ENCODE data around the gene GABARAP.

The GABARAP gene

DNA sequence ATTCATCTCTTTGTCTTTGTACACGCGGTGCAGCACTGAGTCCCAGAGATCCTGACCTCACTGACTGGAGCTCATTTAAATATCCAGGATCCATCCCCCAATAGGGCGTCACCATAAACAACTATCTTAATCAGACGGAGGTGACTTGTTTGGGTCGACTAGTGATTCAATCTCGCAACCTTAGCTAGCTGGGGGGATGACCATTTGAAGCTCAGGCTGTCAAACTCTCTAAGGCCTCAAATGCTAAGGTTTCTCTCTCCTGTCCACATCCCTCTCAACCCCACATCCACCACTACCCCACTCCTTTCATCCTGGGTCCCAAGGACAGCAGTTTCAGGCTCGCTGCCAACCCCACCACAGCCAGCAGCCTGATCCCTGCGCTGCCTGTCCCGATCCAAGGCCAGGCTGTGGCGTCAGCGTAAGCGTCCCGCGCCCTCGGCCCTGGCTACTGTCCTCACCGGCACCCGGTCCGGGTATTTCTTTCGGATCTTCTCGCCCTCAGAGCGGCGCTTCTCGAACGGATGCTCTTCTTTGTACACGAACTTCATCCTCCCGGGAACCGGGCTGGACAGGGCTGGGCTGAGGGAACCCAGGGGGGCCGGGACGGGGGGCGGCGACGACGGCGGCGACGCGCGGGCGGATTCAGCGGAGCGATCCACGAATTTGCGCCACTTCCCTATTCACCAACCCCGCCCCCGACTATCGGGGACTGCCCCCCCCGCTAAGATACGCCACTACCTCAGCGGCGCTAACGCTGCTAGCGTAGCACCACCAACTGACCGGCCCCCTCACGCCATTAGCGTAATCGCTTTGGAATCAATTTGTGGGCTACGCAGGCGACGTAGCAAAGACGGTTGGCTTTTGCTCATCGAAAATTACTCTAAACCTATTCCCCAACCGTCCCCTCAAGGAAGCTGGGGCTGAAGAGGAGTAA lies at the start of gene GABARAP:
TSS of gene GABARAP (minus strand) at position 667 of the 934 bp plus-strand sequence. CDS start at position 548, 119 bp downstream.
- H3K4me1 Mint-ChIP-seq, result peaks cover 44% of the 10 kb centered on the region
- H3K9me3 Mint-ChIP-seq, result no peaks in the 10 kb centered on the region

DNA sequence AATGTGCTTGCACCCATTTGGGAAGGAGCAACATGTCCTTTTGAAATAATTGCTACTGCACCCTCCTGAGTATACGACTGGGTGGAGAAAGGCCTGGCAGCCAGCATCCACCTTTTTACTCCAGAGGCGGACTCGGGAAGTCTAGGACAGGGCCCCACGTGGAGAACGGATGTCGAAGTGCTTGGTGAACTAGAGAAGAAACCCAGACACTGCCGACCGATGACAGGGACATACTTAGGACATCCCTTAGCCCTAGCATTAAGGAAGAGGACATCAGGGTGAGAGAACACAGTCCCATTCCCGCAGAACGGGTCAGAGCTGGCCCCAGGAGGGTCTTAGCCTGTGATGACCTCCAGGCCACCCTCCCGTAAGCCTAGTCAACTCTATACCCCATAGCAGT lies 48.4 kb upstream of the GABARAP start:
- no peaks in the 10 kb centered on the region for H3K36me3 Mint-ChIP-seq
- peaks cover 97% of the 10 kb centered on the region for H3K27me3 Mint-ChIP-seq
- no peak overlapping the region for H3K27ac Mint-ChIP-seq
- CTCF ChIA-PET, result no interaction called here
- DNase-seq, result no peak
- no peaks in the 10 kb centered on the region for H3K9me3 Mint-ChIP-seq
- H3K4me1 Mint-ChIP-seq, result peaks cover 16% of the 10 kb centered on the region
- H3K4me3 Mint-ChIP-seq, result no peak overlapping the region

More for the DNA sequence above, at the start of gene GABARAP:
- Mint-ChIP-seq H3K27me3 (no peaks in the 10 kb centered on the region), H3K36me3 (peaks cover 60% of the 10 kb centered on the region), H3K27ac (peak within 1 kb of the TSS; percentile 98), H3K4me3 (peak within 1 kb of the TSS; percentile 94)
- peak; percentile 93 for DNase-seq
- CTCF ChIA-PET, result interaction anchor here (0.8 to 3.5 kb wide), 2 partner anchors 22 to 55 kb away, joined by 4 to 17 read pairs; partner anchors contain the start of genes ACADVL and DLG4

DNA sequence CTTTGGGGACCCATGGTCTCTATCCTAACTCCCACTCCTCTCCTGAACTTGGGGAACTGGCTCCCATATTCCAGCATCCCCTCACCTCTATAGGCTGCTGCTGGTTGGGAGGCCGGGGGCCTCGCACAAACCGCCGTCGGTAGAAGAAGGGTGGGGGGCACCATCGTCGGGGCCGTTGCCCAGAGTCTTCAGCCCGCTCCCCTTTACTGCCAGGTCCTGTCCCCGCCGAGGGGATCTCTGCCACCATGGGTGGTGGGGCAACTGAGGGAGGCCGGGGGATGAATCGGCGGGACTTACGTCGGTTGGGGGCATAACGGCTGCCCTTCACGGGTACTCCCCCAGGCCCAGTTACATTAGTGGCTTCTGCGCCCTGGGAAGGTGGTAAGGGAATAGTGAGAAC lies 47.9 kb upstream of the GABARAP start:
- no peaks in the 10 kb centered on the region for H3K9me3 Mint-ChIP-seq
- H3K27ac Mint-ChIP-seq, result no peak overlapping the region
- no peaks in the 10 kb centered on the region for H3K36me3 Mint-ChIP-seq
- H3K4me3 Mint-ChIP-seq, result no peak overlapping the region
- peaks cover 97% of the 10 kb centered on the region for H3K27me3 Mint-ChIP-seq
- DNase-seq, result no peak
- peaks cover 13% of the 10 kb centered on the region for H3K4me1 Mint-ChIP-seq
- CTCF ChIA-PET, result no interaction called here

DNA sequence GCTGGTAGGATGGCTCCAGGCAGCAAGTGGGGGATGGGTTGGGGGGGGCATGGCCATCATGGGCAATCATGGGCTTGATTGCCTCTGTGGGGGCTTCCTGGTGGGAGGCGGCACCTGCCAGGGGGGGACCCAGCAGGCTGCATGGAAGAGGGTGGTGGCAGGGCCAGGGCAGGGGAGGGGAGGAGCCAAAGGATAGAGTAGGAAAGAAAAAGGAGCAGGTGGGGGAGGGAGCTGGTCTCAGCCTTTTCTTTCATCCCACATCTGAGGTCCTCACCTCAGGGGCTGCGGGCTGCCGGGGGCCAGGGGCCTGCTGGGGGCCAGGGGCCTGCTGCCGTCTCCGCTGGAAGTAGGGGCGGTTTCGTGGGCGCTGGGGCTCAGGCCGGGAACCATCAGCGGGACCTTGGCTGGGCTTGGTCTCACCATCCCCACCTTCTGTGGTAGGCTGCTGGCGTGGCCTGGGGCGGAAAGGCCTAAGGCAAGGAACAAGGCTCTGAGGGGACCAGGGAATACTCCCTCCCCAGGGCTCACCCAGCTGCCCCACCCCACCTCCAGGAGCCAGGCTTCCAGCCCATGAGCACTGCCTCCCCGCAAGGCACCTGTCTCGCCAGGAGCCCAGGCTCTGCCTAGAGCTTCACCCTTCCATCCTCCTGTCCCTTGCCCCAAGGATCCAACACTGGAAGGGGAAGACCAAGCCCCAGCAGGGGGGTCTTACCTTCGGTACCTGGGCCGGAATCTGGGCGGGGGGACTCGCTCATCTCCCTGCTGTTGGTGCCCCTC lies 47.2 kb upstream of the GABARAP start:
- no peaks in the 10 kb centered on the region for H3K36me3 Mint-ChIP-seq
- CTCF ChIA-PET, result no interaction called here

DNA sequence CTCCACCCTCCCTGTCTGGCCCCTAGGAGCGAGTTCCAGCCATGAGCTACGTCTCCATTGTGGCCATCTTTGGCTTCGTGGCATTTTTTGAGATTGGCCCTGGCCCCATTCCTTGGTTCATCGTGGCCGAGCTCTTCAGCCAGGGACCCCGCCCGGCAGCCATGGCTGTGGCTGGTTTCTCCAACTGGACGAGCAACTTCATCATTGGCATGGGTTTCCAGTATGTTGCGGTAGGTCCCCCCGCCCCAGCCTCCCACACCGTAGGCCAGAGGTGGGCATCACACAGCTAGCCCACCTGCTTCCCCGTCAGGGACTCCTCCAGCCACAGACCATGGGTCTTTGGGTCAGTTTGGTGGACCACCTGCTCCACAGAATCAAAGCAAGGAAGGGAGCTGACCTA lies 43.4 kb upstream of the GABARAP start:
- Mint-ChIP-seq H3K4me1 (peaks cover 19% of the 10 kb centered on the region), H3K9me3 (no peaks in the 10 kb centered on the region), H3K27ac (no peak overlapping the region), H3K36me3 (no peaks in the 10 kb centered on the region), H3K27me3 (peaks cover 99% of the 10 kb centered on the region), H3K4me3 (no peak overlapping the region)
- DNase-seq, result no peak
- CTCF ChIA-PET, result interaction anchor here (0.6 to 10.4 kb wide), 2 partner anchors 12 to 374 kb away, joined by 3 to 78 read pairs; no protein-coding TSS in a partner anchor

More for the DNA sequence above, 47.2 kb upstream of the GABARAP start:
- DNase-seq, result no peak
- Mint-ChIP-seq H3K4me1 (peaks cover 9% of the 10 kb centered on the region), H3K4me3 (no peak overlapping the region), H3K9me3 (no peaks in the 10 kb centered on the region), H3K27ac (no peak overlapping the region), H3K27me3 (peaks cover 97% of the 10 kb centered on the region)

DNA sequence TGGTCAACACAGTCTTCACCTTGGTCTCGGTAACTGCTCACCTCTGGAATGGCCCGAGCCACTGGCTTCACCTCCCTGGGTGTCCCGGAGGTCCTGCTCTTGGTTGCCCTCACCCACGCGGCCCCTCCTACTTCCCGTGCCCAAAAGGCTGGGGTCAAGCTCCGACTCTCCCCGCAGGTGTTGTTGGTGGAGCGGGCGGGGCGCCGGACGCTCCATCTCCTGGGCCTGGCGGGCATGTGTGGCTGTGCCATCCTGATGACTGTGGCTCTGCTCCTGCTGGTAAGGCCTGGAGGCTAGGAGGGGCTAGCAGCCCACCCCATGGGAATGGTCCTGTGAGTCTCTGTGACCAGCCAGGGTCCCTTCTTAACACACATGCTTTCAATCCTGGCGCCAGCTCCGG lies 42.7 kb upstream of the GABARAP start:
- Mint-ChIP-seq H3K27ac (no peak overlapping the region), H3K4me3 (no peak overlapping the region), H3K36me3 (no peaks in the 10 kb centered on the region), H3K4me1 (peaks cover 27% of the 10 kb centered on the region), H3K9me3 (no peaks in the 10 kb centered on the region), H3K27me3 (peaks cover 99% of the 10 kb centered on the region)
- DNase-seq, result no peak
- CTCF ChIA-PET, result interaction anchor here (10.4 kb wide), 1 partner anchor 13 kb away, joined by 78 read pairs; no protein-coding TSS in a partner anchor

DNA sequence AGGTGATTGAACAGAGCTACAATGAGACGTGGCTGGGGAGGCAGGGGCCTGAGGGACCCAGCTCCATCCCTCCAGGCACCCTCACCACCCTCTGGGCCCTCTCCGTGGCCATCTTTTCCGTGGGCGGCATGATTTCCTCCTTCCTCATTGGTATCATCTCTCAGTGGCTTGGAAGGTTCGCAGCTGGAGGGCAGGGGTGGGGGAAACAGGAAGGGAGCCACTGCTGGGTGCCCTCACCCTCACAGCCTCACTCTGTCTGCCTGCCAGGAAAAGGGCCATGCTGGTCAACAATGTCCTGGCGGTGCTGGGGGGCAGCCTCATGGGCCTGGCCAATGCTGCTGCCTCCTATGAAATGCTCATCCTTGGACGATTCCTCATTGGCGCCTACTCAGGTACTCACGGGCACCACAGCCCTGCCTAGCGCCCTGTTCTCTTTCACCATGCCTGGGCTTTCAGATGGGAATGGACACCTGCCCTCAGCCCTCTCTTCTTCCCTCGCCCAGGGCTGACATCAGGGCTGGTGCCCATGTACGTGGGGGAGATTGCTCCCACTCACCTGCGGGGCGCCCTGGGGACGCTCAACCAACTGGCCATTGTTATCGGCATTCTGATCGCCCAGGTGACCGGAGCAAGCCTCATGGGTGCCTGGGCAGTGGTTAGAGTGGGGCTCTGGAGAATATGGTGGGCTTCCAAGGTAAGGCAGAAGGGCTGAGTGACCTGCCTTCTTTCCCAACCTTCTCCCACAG lies 41.4 kb upstream of the GABARAP start:
- CTCF ChIA-PET, result interaction anchor here (10.4 kb wide), 1 partner anchor 14 kb away, joined by 78 read pairs; no protein-coding TSS in a partner anchor
- Mint-ChIP-seq H3K27ac (no peak overlapping the region), H3K27me3 (peaks cover 89% of the 10 kb centered on the region), H3K4me3 (no peak overlapping the region), H3K9me3 (no peaks in the 10 kb centered on the region), H3K36me3 (no peaks in the 10 kb centered on the region), H3K4me1 (peaks cover 28% of the 10 kb centered on the region)
- no peak for DNase-seq

DNA sequence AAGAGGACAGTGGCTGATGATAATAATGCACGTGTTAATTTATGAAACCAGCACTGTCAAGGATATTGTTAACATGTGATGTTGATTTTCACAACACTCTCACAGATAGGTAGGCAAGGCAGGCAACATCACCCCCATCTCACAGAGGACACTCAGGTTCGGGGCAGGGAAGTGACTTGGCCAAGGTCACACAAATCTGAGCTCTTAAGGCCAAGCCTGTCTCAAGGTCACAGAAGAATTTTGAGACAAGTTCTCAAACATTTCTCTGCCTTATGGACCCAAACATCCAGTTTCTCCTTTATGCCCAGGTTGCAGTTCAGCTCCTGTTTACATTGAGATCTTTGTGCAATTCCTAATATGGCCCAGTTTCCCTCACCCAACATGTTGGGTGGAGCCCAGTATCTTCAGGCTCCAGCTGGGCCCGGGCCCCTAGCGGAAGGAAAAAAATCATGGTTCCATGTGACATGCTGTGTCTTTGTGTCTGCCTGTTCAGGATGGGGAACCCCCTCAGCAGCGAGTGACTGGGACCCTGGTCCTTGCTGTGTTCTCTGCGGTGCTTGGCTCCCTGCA lies 40.6 kb upstream of the GABARAP start:
- no peak for DNase-seq
- Mint-ChIP-seq H3K4me3 (peak overlapping the region; percentile 3), H3K9me3 (no peaks in the 10 kb centered on the region), H3K36me3 (no peaks in the 10 kb centered on the region), H3K27ac (no peak overlapping the region), H3K4me1 (peaks cover 28% of the 10 kb centered on the region), H3K27me3 (peaks cover 81% of the 10 kb centered on the region)
- CTCF ChIA-PET, result interaction anchor here (1.2 to 10.4 kb wide), 2 partner anchors 15 to 278 kb away, joined by 4 to 78 read pairs; partner anchors contain the start of gene SENP3

DNA sequence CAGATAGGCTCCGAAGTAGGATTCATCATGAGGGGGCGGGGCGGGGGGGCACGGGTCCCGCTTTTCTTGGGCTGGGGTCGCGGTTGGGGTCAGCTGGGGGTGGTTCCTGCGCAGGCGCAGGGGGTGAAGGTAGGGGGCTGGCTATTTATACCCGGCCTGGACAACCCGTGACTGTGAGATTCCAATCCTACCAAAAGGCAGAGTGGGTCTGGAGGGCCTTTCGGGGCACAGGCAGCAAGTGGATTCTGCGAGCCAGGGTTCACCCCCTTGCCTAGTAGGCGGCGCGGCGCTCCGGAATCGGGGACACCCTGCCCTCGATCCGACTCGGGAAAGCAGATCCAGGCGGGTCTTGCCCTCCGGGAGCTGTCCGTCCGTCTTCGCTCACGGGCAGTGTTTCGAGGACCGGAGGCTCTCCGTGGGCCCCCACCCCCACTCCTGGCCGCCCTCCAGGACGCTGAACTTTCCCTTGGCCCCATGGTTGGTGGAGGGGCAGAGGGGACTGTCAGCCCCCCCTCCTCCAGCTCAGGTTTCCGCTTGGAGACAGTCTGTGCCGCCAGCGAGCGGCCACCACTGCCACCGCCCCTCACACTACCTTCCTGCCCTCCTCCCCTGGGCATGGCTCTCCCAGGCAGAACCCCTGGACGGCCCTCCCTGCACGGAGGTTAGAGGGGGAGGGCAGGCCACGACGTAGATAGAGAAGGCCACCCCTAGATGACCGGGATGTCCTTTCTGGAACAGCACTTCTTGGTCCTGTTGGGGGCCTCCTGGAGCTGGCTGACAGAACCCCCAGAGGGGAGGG lies 39.9 kb upstream of the GABARAP start:
- peaks cover 74% of the 10 kb centered on the region for H3K27me3 Mint-ChIP-seq
- H3K27ac Mint-ChIP-seq, result no peak overlapping the region

DNA sequence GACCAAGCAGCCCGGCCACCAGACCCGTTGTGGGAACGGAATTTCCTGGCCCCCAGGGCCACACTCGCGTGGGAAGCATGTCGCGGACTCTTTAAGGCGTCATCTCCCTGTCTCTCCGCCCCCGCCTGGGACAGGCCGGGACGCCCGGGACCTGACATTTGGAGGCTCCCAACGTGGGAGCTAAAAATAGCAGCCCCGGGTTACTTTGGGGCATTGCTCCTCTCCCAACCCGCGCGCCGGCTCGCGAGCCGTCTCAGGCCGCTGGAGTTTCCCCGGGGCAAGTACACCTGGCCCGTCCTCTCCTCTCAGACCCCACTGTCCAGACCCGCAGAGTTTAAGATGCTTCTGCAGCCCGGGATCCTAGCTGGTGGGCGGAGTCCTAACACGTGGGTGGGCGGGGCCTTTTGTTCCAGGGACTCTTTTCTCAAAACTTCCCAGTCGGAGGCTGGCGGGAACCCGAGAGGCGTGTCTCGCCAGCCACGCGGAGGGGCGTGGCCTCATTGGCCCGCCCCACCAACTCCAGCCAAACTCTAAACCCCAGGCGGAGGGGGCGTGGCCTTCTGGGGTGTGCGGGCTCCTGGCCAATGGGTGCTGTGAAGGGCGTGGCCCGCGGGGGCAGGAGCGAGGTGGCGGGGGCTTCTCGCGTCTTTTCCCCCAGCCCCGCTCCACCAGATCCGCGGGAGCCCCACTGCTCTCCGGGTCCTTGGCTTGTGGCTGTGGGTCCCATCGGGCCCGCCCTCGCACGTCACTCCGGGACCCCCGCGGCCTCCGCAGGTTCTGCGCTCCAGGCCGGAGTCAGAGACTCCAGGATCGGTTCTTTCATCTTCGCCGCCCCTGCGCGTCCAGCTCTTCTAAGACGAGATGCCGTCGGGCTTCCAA lies 39.1 kb upstream of the GABARAP start, which contains the start of gene SLC2A4:
TSS of gene SLC2A4 (plus strand) at position 645 of the 879 bp plus-strand sequence. CDS start at position 862, 217 bp downstream.
- H3K4me1 Mint-ChIP-seq, result peaks cover 28% of the 10 kb centered on the region
- peak; percentile 90 for DNase-seq
- H3K27ac Mint-ChIP-seq, result peak within 1 kb of the TSS; percentile 45
- no peaks in the 10 kb centered on the region for H3K9me3 Mint-ChIP-seq
- H3K36me3 Mint-ChIP-seq, result no peaks in the 10 kb centered on the region
- peaks cover 65% of the 10 kb centered on the region for H3K27me3 Mint-ChIP-seq
- peak within 1 kb of the TSS; percentile 71 for H3K4me3 Mint-ChIP-seq
- CTCF ChIA-PET, result interaction anchor here (0.6 to 10.4 kb wide), 6 partner anchors 9 to 280 kb away, joined by 3 to 78 read pairs (median 4); partner anchors contain the start of gene SENP3

More for the DNA sequence above, 39.9 kb upstream of the GABARAP start:
- no peaks in the 10 kb centered on the region for H3K36me3 Mint-ChIP-seq
- H3K4me3 Mint-ChIP-seq, result peak overlapping the region; percentile 71
- H3K9me3 Mint-ChIP-seq, result no peaks in the 10 kb centered on the region
- CTCF ChIA-PET, result interaction anchor here (0.6 to 10.4 kb wide), 5 partner anchors 10 to 279 kb away, joined by 3 to 78 read pairs (median 4); partner anchors contain the start of gene SENP3
- DNase-seq, result no peak
- H3K4me1 Mint-ChIP-seq, result peaks cover 28% of the 10 kb centered on the region

DNA sequence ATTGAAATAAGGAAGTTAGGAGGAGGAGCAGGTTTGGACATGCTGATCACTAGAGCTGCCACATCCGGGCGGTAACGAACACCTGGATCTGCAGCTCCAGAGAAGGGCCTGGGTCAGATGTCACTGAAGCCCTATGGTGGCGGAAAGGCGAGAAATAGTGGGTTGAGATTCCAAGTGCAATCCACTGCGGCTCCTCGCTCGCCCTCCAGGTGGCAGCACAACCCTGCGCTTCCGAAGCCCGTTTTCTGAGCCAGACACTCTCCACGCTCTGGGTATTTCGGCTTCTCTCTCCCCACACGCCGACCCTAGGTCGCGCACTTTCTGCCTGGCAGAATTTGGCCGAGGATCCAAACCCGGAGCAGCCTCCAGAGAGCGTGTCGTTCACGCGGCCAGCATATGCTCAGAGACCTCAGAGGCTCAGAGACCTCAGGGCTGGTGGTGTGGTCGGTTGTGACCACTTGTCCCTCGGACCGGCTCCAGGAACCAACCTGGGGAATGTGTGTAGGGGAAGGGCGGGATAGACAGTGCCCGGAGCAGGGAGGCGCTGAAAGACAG lies 38.3 kb upstream of the GABARAP start:
- DNase-seq, result peak; percentile 89
- Mint-ChIP-seq H3K9me3 (no peaks in the 10 kb centered on the region), H3K27ac (peak overlapping the region; percentile 45), H3K4me1 (peaks cover 28% of the 10 kb centered on the region), H3K4me3 (peak overlapping the region; percentile 71), H3K36me3 (no peaks in the 10 kb centered on the region), H3K27me3 (peaks cover 61% of the 10 kb centered on the region)
- CTCF ChIA-PET, result interaction anchor here (0.8 to 10.4 kb wide), 5 partner anchors 12 to 280 kb away, joined by 3 to 78 read pairs (median 4); partner anchors contain the start of gene ACAP1

Data from activated naive CD4-positive, alpha-beta T cell treated with anti-CD3 and anti-CD28 coated beads, Interleukin-2, amount 10 ng/mL, durations not matched to agents 7 days and 5 days (primary cell).